Measurements from ENCODE around the gene HTATSF1. TPM values are rescaled to one million over a fixed set of nuclear protein-coding genes. Genes with fewer than 3 reads are reported as not detected.

Gene HTATSF1
- total RNA-seq, 1 experiment from 2014 or later, result 49.5 TPM

GRCh38 chrX:136531951-136532350 lies 34.6 kb downstream of the HTATSF1 start, which contains the start of gene VGLL1:
Gene VGLL1, plus strand, starts transcription at chrX:136532215. Its CDS starts 3,806 bp downstream, at chrX:136536021.
- H3K9me3 ChIP-seq (ENCODE audit: control insufficient read depth, low read depth, low read length), result peaks cover 56% of the 10 kb centered on the region
- H4K20me1 ChIP-seq (ENCODE audit: control insufficient read depth, insufficient read depth, insufficient read length), result no peaks in the 10 kb centered on the region
- no peak within 1 kb of the TSS for H2BK5ac ChIP-seq (ENCODE audit: insufficient read length, low read length)
- no peak for DNase-seq
- no peak within 1 kb of the TSS for H4K5ac ChIP-seq (ENCODE audit: insufficient read length, low read depth, low read length)
- peaks cover 0 to 6% (median 1%) of the 10 kb centered on the region in 3 experiments; a peak in 3 of 7 replicates for H3K36me3 Mint-ChIP-seq (ENCODE audit: insufficient read depth in 1 of 3, low read depth in 3 of 3)
- H3K27me3 ChIP-seq (ENCODE audit: insufficient read depth, low read length), result no peaks in the 10 kb centered on the region
- H3K14ac ChIP-seq (ENCODE audit: insufficient read depth, low read length), result no peak within 1 kb of the TSS
- no peaks in the 10 kb centered on the region for H3K79me2 ChIP-seq (ENCODE audit: insufficient read depth, low read length)
- H2BK20ac ChIP-seq (ENCODE audit: low read depth, low read length, poor library complexity, severe bottlenecking), result no peak within 1 kb of the TSS
- no peak within 1 kb of the TSS for H2AFZ ChIP-seq (ENCODE audit: low read length)
- H3K79me1 ChIP-seq (ENCODE audit: insufficient read depth, low read depth, low read length, poor library complexity, severe bottlenecking), result no peaks in the 10 kb centered on the region
- H3T11ph ChIP-seq (ENCODE audit: low read length), result no peak within 1 kb of the TSS
- H3K9me3 Mint-ChIP-seq, result peaks cover 63 to 74% of the 10 kb centered on the region in 2 experiments
- peaks cover 9% of the 10 kb centered on the region for H3K27me3 Mint-ChIP-seq (ENCODE audit: low read depth)
- no peak within 1 kb of the TSS for H4K8ac ChIP-seq (replicated peaks; ENCODE audit: insufficient read length, low read depth, low read length)
- TF ChIP-seq CTCF (conservative IDR thresholded peaks at IDR 0.05), result no peak
- H3K4me2 ChIP-seq (ENCODE audit: insufficient read depth, insufficient read length, low read length), result no peak within 1 kb of the TSS
- H3K27ac ChIP-seq (ENCODE audit: insufficient read length, low read depth, low read length), result no peak within 1 kb of the TSS
- no peak within 1 kb of the TSS for H4K91ac ChIP-seq (ENCODE audit: insufficient read length, low read depth, low read length)
- H3K23ac ChIP-seq (ENCODE audit: insufficient read length, low read depth, low read length), result no peak within 1 kb of the TSS
- no peak within 1 kb of the TSS for H3K9ac ChIP-seq (ENCODE audit: extremely low read depth, insufficient read length, low read length)
- H3K27ac Mint-ChIP-seq, result no peak within 1 kb of the TSS; a peak in 1 of 7 replicates
- H2BK15ac ChIP-seq (ENCODE audit: low read depth, low read length), result no peak within 1 kb of the TSS
- H3K4me1 Mint-ChIP-seq, result peaks cover 0 to 8% of the 10 kb centered on the region in 2 experiments; a peak in 1 of 4 replicates
- no CpG with 5 or more reads among the region's 3 CpGs for WGBS (ENCODE audit: extremely low coverage, insufficient read length, low lambda C conversion rate)
- H3K18ac ChIP-seq (ENCODE audit: insufficient read length, low read depth, low read length), result no peak within 1 kb of the TSS
- H3K4me1 ChIP-seq (ENCODE audit: insufficient read depth, low read length), result no peaks in the 10 kb centered on the region
- H3K23me2 ChIP-seq (ENCODE audit: insufficient read length, low read depth, low read length, poor library complexity, severe bottlenecking), result no peaks in the 10 kb centered on the region
- H3K4ac ChIP-seq (ENCODE audit: low read depth, low read length), result no peak within 1 kb of the TSS
- no peak within 1 kb of the TSS for H2BK12ac ChIP-seq (ENCODE audit: insufficient read length, low read depth, low read length)
- no peak within 1 kb of the TSS for H3K4me3 Mint-ChIP-seq
- no peak within 1 kb of the TSS for H2BK120ac ChIP-seq (ENCODE audit: low read depth, low read length, poor library complexity, severe bottlenecking)
- H3K56ac ChIP-seq (ENCODE audit: insufficient read length, low read depth, low read length), result no peak within 1 kb of the TSS
- H2AK5ac ChIP-seq (ENCODE audit: insufficient read length, low read length), result no peak within 1 kb of the TSS

Data from H9 (cell line).